Spleen (tissue), 11 donors: ENCODE results near the gene PIF1. TPM values are rescaled to one million over a fixed set of nuclear protein-coding genes. Genes with fewer than 3 reads are reported as not detected.
"Not testable (repeated sequence)": the region's sequence is repeated elsewhere in the genome, so short reads cannot be mapped to it uniquely, and the experiment has no call there.

Experiments
- DNase-seq: peaks from one replicate; pipeline ENCODE4 v3.0.0-alpha.2; 2020
- H3K27ac ChIP-seq, 8 donors: fragments of 200-600 bp; sonication (generic) in 7 of 8; 1 replicate in 4 of 8; 2 replicates in 4 of 8; pipeline versions ENCODE4 v1.5.0 to v1.8.0; 2016 to 2021; ENCODE audit warnings: inconsistent platforms in 4 of 8, mild to moderate bottlenecking in 4 of 8, moderate library complexity in 1 of 8
- H3K27me3 ChIP-seq, 7 donors: fragments of 200-600 bp; sonication (generic) in 6 of 7; replicated peaks in 1 of 7; 1 replicate in 4 of 7; 2 replicates in 3 of 7; pipeline versions ENCODE4 v1.5.0 to v1.8.0; 2016 to 2021; ENCODE audit warnings: inconsistent platforms in 3 of 7, mild to moderate bottlenecking in 1 of 7
- H3K36me3 ChIP-seq, 6 donors: fragments of 200-600 bp; sonication (generic) in 5 of 6; 1 replicate in 4 of 6; 2 replicates in 2 of 6; pipeline versions ENCODE4 v1.5.0 to v1.8.0; 2016 to 2021; ENCODE audit warnings: inconsistent platforms in 2 of 6
- H3K4me1 ChIP-seq, 6 donors: fragments of 200-600 bp; sonication (generic) in 5 of 6; 1 replicate in 3 of 6; 2 replicates in 3 of 6; pipeline versions ENCODE4 v1.5.0 to v1.8.0; 2016 to 2021; ENCODE audit warnings: inconsistent platforms in 3 of 6
- H3K4me3 ChIP-seq, 8 donors: fragments of 200-600 bp; sonication (generic) in 7 of 8; 1 replicate in 4 of 8; 2 replicates in 4 of 8; pipeline versions ENCODE4 v1.5.0 to v1.8.0; 2016 to 2021; ENCODE audit warnings: inconsistent platforms in 4 of 8, mild to moderate bottlenecking in 4 of 8, moderate library complexity in 2 of 8
- H3K9me3 ChIP-seq, 8 donors: fragments of 200-600 bp; sonication (generic) in 7 of 8; 1 replicate in 4 of 8; 2 replicates in 4 of 8; pipeline versions ENCODE4 v1.5.0 to v1.8.0; 2016 to 2021; ENCODE audit warnings: inconsistent platforms in 4 of 8
- CTCF ChIP-seq, 11 experiments: fragments of 200-600 bp in 7 of 11; fragments of 450-650 bp in 4 of 11; sonication (generic) in 4 of 11; IDR thresholded peaks in 8 of 11; conservative IDR thresholded peaks in 3 of 11; 1 replicate in 7 of 11; 2 replicates in 4 of 11; pipeline versions ENCODE4 v1.4.0 to v1.8.0; 2016 to 2021; ENCODE audit warnings: antibody characterized with exemption in 11 of 11, inconsistent platforms in 4 of 11, mild to moderate bottlenecking in 1 of 11
- POLR2A ChIP-seq, 3 donors: fragments of 450-650 bp; IDR thresholded peaks; one replicate each; pipeline ENCODE4 v1.5.1; 2017; ENCODE audit warnings: antibody characterized with exemption in 3 of 3, mild to moderate bottlenecking in 1 of 3
- POLR2AphosphoS5 ChIP-seq, 3 donors: sonication (generic); formaldehyde crosslinking; IDR thresholded peaks; one replicate each; pipeline ENCODE4 v1.5.1; 2017; ENCODE audit warnings: antibody characterized with exemption in 3 of 3
- WGBS, 5 donors: extraction: QIAGEN DNeasy Blood & Tissue Kit in 3 of 5; methylation state at CpG; one replicate each; pipeline versions ENCODE4 v1.1.5 to v1.1.7; 2013 to 2018; 5-methylcytosine and 5-hydroxymethylcytosine counted together
- intact Hi-C: fragments of 100-400 bp; cut with DNase I; formaldehyde crosslinking; loops from one replicate; pipeline ENCODE4 v1.15.0; 2023; ENCODE audit warnings: low total_unique reads
- polyA plus RNA-seq, 3 donors: library from polyadenylated mRNA; stranded (reverse); fragments of 200-250 nt; gene quantifications; one replicate each; pipeline ENCODE4 v1.2.1, GENCODE V29; 2013
- total RNA-seq, 7 donors: library from RNA; depleted of rRNA in 3 of 7; stranded (reverse); fragments of >200 nt in 3 of 7; fragmentation: NEBNext Ultra II Directional in 4 of 7; extraction: Animal tissue kit (Norgen Biotek cat#: 25700) in 4 of 7; gene quantifications; one replicate each; pipeline versions ENCODE4 v1.1.0 to v1.2.1, GENCODE V29; 2016 to 2021
- donor health status: healthy with polysubstance abuse.
- donor health status: DM: no; HTN: no; CAD: no; lungs with moderate emphysema.
- donor health status: DM: no; HTN: no; CAD: no.
- donor health status: Bipolar disorder and iron deficiency.
- donor health status: healthy.
- donor health status: DM: no; HTN: no; CAD: no.
- donor health status: DM: yes; HTN: yes; CAD: no.

PIF1 gene
- total and polyA plus RNA-seq, 10 donors = 3.8 to 10.3 (median 6.8) TPM

GRCh38 chr15:64824929-64825430 is 467 bp downstream of the PIF1 start:
- intact Hi-C loops = no loop called here
- Histone ChIP-seq H3K27ac (peak overlapping the region in 5 of 8 donors; percentile 75 to 87 (median 79)), H3K4me1 (peaks cover 18 to 39% (median 35%) of the 10 kb centered on the region in 6 donors), H3K27me3 (peaks cover 0 to 17% (median 6%) of the 10 kb centered on the region in 7 donors), H3K4me3 (peak overlapping the region; percentile 36 to 78 (median 48)), H3K36me3 (peaks cover 0 to 13% (median 0%) of the 10 kb centered on the region in 6 donors), H3K9me3 (no peaks in the 10 kb centered on the region)
- TF ChIP-seq POLR2A (IDR thresholded peaks at IDR 0.05) = no peak
- TF ChIP-seq CTCF (IDR thresholded peaks at IDR 0.05 in 8 of 11, conservative IDR thresholded peaks at IDR 0.05 in 3 of 11) = no peak
- no peak for DNase-seq
- 1 to 3% (median 1%) methylated on average over 8 to 17 of the region's 17 CpGs for WGBS, 5 donors

GRCh38 chr15:64816452-64816851 is 9.0 kb downstream of the PIF1 start:
- Histone ChIP-seq H3K4me1 (peaks cover 0 to 7% (median 2%) of the 10 kb centered on the region in 6 donors), H3K27me3 (no peaks in the 10 kb centered on the region), H3K27ac (no peak overlapping the region), H3K4me3 (no peak overlapping the region), H3K36me3 (peaks cover 0 to 41% (median 0%) of the 10 kb centered on the region in 6 donors), H3K9me3 (no peaks in the 10 kb centered on the region)
- no peak for DNase-seq
- TF ChIP-seq CTCF (IDR thresholded peaks at IDR 0.05 in 8 of 11, conservative IDR thresholded peaks at IDR 0.05 in 3 of 11) = no peak
- no peak for TF ChIP-seq POLR2AphosphoS5 (IDR thresholded peaks at IDR 0.05)
- TF ChIP-seq POLR2A (IDR thresholded peaks at IDR 0.05) = no peak
- intact Hi-C loops = no loop called here
- 90 to 97% (median 95%) methylated on average over 6 to 13 of the region's 13 CpGs for WGBS, 5 donors

GRCh38 chr15:64814965-64815364 is 10.5 kb downstream of the PIF1 start:
- intact Hi-C loops = not testable (repeated sequence)
- WGBS, 5 donors = 63 to 82% (median 67%) methylated on average over 4 of the region's 4 CpGs

GRCh38 chr15:64814283-64814682 is 11.2 kb downstream of the PIF1 start:
- 95 to 98% (median 97%) methylated on average over 8 of the region's 8 CpGs for WGBS, 5 donors
- H3K4me3 ChIP-seq, intact Hi-C loops, DNase-seq, H3K27me3 ChIP-seq, H3K27ac ChIP-seq, H3K9me3 ChIP-seq: not testable (repeated sequence)
- H3K36me3 ChIP-seq = peaks cover 0 to 22% (median 0%) of the 10 kb centered on the region in 6 donors
- H3K4me1 ChIP-seq = peaks cover 0 to 17% (median 6%) of the 10 kb centered on the region in 6 donors

More at GRCh38 chr15:64814965-64815364, 10.5 kb downstream of the PIF1 start:
- H3K9me3 ChIP-seq, H3K27me3 ChIP-seq, DNase-seq, H3K4me3 ChIP-seq: not testable (repeated sequence)
- Histone ChIP-seq H3K4me1 (peaks cover 0 to 11% (median 5%) of the 10 kb centered on the region in 6 donors), H3K36me3 (peaks cover 0 to 29% (median 0%) of the 10 kb centered on the region in 6 donors), H3K27ac (peak overlapping the region in 2 of 8 donors; percentile 11 to 61)

GRCh38 chr15:64813075-64813474 is 12.4 kb downstream of the PIF1 start:
- Histone ChIP-seq H3K27me3 (no peaks in the 10 kb centered on the region), H3K27ac (no peak overlapping the region), H3K36me3 (peaks cover 0 to 11% (median 0%) of the 10 kb centered on the region in 6 donors), H3K4me1 (peaks cover 0 to 17% (median 6%) of the 10 kb centered on the region in 6 donors), H3K9me3 (no peaks in the 10 kb centered on the region), H3K4me3 (no peak overlapping the region)
- 42 to 66% (median 60%) methylated on average over 6 of the region's 6 CpGs for WGBS, 5 donors
- TF ChIP-seq CTCF (IDR thresholded peaks at IDR 0.05 in 8 of 11, conservative IDR thresholded peaks at IDR 0.05 in 3 of 11) = no peak
- TF ChIP-seq POLR2AphosphoS5 (IDR thresholded peaks at IDR 0.05) = no peak
- no peak for TF ChIP-seq POLR2A (IDR thresholded peaks at IDR 0.05)
- DNase-seq = no peak
- intact Hi-C loops = no loop called here
